Activated T-cell treated with anti-CD3 and anti-CD28 coated beads for 24 hours (primary cell): ENCODE results near the gene SH3PXD2B.
"Not testable (repeated sequence)": the region's sequence is repeated elsewhere in the genome, so short reads cannot be mapped to it uniquely, and the experiment has no call there.

Source experiments
- DNase-seq: peaks from one replicate; pipeline ENCODE4 v3.0.0-alpha.2; 2020; ENCODE audit warnings: low read depth

SH3PXD2B gene

GRCh38 chr5:172336676-172337285, 117.5 kb downstream of the SH3PXD2B start:
- no peak for DNase-seq

- no peak for DNase-seq
Measured at GRCh38 chr5:172336264-172336663, 118.1 kb downstream of the SH3PXD2B start.

DNA sequence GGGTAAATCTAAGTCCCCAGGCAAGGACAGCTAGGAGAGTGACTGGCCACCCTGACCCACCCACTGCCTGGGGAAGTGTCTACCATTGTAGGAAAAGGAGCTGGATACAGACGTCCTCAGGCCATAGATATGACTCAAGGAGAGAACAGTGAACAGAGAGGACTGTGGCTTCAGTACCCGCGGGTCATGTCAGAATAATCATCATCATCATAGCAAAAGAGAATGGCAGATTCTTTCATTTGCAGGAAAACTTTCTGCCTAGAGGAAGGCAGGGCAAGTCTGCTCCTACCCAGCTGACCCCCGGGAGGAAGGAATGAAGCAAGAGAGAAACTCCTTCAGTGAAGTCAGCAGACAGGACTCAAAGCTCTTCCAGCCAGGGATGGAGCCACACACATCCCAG, 118.6 kb downstream of the SH3PXD2B start:
- DNase-seq = no peak

DNA sequence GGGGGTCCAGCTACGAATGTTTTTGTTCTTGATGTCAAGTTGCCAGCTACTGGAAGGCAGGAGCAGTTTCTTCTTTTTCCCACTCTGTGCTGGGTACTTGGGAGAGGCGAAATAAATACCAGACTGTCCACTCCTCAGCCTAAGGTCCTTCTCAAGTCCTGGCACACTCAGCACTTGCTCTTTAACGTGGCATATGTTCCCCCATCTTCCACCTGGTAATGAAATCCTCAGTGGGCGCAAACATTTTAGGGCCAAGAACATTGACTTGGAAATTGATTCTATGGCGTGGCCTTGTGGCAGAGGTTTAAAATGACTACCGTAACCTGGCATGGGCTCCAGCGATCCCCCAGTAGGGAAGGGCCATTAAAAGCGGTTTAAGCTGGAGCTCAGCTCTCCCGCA, 119.7 kb downstream of the SH3PXD2B start:
- DNase-seq = no peak

- DNase-seq = no peak
Measured at GRCh38 chr5:172334196-172334595, 120.1 kb downstream of the SH3PXD2B start.

DNA sequence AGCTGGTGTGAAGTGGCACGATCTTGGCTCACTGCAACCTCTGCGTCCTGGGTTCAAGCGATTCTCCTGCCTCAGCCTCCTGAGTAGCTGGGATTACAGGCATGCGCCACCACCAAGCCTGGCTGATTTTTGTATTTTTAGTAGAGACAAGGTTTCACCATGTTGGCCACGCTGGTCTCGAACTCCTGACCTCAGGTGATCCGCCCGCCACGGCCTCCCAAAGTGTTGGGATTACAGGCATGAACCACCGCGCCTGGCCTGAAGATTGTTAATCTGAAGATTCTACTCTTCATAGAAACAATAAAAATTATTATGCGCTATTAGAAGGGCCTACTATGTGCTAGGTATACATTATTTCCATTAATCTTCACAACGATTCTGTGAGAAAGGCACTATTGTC, 127.4 kb downstream of the SH3PXD2B start:
- not testable (repeated sequence) for DNase-seq

- no peak for DNase-seq
Measured at GRCh38 chr5:172325452-172325851, 128.9 kb downstream of the SH3PXD2B start.

GRCh38 chr5:172322028-172322965, 132.0 kb downstream of the SH3PXD2B start:
- no peak for DNase-seq

- DNase-seq = no peak
Measured at GRCh38 chr5:172321593-172321992, 132.7 kb downstream of the SH3PXD2B start.

DNA sequence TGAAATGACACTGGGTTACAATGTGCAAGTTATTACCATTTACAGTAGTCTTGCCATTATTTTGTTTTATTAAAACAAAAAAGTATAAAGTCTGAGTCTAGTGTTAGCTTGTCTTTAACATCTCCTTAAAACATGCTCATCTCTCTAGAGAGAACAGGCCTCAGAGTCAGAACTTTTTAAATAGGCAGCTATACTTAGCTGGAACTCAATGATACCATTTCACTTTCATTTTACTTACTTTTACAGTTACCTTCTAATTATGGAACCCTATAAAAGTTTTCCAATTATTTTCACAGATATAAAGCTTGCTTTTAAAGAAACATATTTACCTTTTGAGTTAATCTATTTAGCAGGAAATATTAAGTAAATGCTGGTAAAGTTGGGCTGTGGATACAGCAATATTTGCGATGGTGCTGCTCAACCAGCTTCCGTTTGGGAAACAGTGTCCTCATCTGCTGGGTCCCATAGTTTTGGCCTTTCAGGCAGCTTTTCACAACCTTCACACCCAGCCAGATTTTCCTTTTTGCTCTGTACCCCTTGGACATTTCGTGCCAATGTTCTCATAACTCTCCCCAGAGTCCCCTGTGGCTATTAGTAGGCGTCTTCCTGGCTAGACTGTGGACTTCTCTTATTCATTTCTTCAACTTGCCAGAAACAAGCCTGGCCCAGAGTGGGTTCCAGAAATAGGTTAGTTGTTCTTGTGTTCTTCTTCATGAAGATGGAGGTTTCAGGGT, 134.4 kb downstream of the SH3PXD2B start:
- DNase-seq = no peak

- DNase-seq = no peak
Measured at GRCh38 chr5:172315587-172316493, 138.5 kb downstream of the SH3PXD2B start.

DNA sequence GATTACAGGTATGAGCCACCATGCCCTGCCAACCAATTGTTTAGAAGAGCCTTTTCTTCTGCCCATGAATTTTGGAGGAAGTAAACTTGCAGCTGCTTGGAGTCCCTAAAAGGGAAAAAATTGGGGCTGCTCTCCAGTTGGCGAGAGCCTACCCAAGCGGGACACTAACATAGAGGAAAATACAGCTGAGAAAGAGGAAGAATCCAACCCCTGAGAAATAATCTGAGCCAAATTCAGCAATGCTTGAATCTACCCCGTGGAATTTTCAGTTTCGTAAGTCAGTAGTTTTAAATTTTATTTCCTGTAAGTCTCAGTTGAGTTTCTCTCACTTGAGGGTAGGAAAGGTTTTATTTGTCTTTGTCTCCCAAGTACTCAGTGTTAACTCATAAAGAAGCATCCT, 140.4 kb downstream of the SH3PXD2B start:
- no peak for DNase-seq

GRCh38 chr5:172312286-172312685, 142.0 kb downstream of the SH3PXD2B start:
- no peak for DNase-seq

- DNase-seq = no peak
Measured at GRCh38 chr5:172311605-172312004, 142.7 kb downstream of the SH3PXD2B start.

DNA sequence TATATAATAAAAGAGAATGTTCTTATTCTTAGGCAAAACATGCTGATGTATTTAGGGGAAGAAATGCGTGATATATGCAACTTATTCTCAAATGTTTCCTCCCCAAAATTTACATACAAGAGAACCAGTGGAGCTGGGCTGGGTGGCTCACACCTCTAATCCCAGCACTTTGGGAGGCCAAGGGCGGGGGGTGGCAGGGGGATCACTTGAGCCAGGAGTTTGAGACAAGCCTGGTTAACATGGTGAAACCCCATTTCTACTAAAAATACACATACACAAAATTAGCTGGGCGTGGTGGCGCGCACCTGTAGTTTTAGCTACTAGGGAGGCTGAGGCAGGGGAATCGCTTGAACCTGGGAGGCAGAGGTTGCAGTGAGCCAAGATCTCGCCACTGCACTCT, 143.3 kb downstream of the SH3PXD2B start:
- DNase-seq = no peak

DNA sequence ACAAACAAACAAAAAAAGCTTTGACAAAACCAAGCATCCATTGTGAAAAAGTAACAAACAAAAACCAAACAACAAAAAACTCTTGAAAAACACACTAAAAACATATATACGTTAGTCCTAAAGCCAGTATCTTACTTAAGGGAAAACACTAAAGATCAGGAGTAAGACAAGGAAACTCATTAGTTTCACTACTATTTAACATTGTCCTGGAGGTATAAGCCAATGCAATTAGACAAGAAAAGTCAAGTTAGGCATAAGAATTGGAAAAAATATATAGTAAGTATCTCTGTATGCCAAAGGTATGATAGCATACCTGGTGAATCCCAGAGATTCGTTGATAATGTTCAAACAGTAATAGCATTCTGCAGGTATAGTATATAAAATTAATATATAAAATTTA, 148.9 kb downstream of the SH3PXD2B start:
- no peak for DNase-seq

DNA sequence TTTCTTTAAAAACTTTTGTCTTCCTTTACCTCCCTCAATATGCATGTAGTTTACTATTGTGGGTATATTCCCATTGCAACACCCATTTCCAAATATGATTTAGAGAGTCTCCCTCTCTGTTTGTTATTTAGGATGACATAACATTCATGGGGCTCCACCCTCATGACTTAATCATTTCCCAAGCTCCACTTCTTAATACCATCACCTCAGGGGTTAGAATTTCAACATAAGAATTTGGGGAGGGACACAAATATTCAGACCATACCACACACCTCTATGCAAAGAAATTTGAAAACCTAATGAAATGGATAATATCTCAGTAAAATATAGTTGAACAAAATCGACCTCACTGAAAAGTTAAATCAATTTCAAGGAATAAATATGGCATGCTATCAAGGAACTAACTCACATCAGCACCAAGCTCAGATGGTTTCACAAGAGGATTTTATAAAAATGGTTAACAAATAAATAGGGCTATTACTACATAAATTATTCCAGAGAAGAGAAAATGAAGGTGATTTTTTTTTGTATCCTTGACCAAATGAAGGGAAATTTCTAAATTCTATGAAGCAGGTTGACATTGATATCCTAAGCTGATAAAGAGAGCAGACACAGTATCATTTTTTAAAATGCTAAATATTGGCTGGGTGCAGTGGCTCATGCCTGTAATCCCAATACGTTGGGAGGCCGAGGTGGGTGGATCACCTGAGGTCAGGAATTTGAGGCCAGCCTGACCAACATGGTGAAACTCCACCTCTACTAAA, 150.6 kb downstream of the SH3PXD2B start:
- no peak for DNase-seq

DNA sequence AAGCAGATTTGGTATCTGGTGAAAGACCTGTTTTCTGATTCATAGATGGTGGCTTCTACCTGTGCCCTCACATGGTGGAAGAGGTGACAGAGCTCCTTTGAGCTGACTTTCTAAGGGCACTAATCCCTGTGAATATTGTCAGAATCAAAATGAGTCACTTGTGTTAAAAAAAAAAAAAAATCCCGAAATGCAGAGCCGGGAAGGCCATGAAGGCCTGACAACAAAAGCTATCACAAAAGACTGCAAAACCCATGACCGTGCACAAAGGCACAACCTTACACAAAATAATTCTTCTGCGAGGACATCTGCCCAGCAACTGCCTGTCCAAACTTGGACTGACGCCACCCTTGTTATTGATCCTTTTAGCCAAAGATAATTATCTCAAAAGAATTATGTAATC, 151.2 kb downstream of the SH3PXD2B start:
- no peak for DNase-seq

- DNase-seq = no peak
Measured at GRCh38 chr5:172302047-172302710, 152.1 kb downstream of the SH3PXD2B start.

GRCh38 chr5:172299916-172300439, 154.3 kb downstream of the SH3PXD2B start:
- DNase-seq = no peak
